K562 (cell line): ENCODE measurements around the gene PIGM. TPM values are rescaled to one million over a fixed set of nuclear protein-coding genes. Genes with fewer than 3 reads are reported as not detected.

ENCODE experiments used
- ARID2 ChIP-seq: fragments of 450-650 bp; IDR thresholded peaks from 2 replicates; pipeline ENCODE4 v1.6.1; 2017; ENCODE audit warnings: antibody characterized with exemption, mild to moderate bottlenecking
- BRF1 ChIP-seq: IDR thresholded peaks from 3 replicates; pipeline ENCODE4 v1.6.1; 2011; ENCODE audit warnings: borderline replicate concordance, mild to moderate bottlenecking; ENCODE audit not compliant: insufficient read length; ENCODE audit errors: extremely low read depth
- CHD4 ChIP-seq: fragments of 200-600 bp; sonication (generic); IDR thresholded peaks from 3 replicates; pipeline ENCODE4 v1.6.1; 2012; ENCODE audit warnings: low read depth, mild to moderate bottlenecking, mixed read lengths, low read length, inconsistent platforms; ENCODE audit not compliant: insufficient read depth, insufficient replicate concordance, poor library complexity, severe bottlenecking
- E4F1 ChIP-seq: fragments of 250-450 bp; sonication (Bioruptor Pico); IDR thresholded peaks from 2 replicates; pipeline ENCODE4 v1.5.0; 2021; ENCODE audit warnings: mild to moderate bottlenecking, borderline replicate concordance
- ESRRA ChIP-seq: fragments of 450-650 bp; IDR thresholded peaks from 2 replicates; pipeline ENCODE4 v1.6.1; 2014; ENCODE audit warnings: low read depth, mild to moderate bottlenecking, moderate library complexity, borderline replicate concordance
- EZH2 ChIP-seq: IDR thresholded peaks from 2 replicates; pipeline ENCODE4 v1.6.1; 2012; ENCODE audit warnings: low read depth, mild to moderate bottlenecking, inconsistent platforms, low read length, borderline replicate concordance
- HIVEP1 ChIP-seq: fragments of 250-450 bp; sonication (Bioruptor Pico); IDR thresholded peaks from 2 replicates; pipeline ENCODE4 v1.4.0; 2020; ENCODE audit warnings: mild to moderate bottlenecking
- PPARD ChIP-seq: fragments of 250-450 bp; sonication (Bioruptor Pico); IDR thresholded peaks from 2 replicates; pipeline ENCODE4 v1.8.0; 2022; ENCODE audit warnings: inconsistent platforms, mild to moderate bottlenecking, moderate library complexity
- PRMT5 ChIP-seq: sonication (generic); formaldehyde crosslinking; IDR thresholded peaks from 2 replicates; pipeline ENCODE4 v1.5.0; 2020; ENCODE audit warnings: missing genetic modification reagents
- SIN3B ChIP-seq: fragments of 450-650 bp; IDR thresholded peaks from 2 replicates; pipeline ENCODE4 v1.6.1; 2017; ENCODE audit warnings: low read depth, mild to moderate bottlenecking, moderate library complexity
- SMARCC2 ChIP-seq: fragments of 450-650 bp; IDR thresholded peaks from 2 replicates; pipeline ENCODE4 v1.6.1; 2017; ENCODE audit warnings: antibody characterized with exemption, moderate library complexity, mild to moderate bottlenecking, low read depth
- SP2 ChIP-seq: IDR thresholded peaks from 2 replicates; pipeline ENCODE4 v1.6.1; 2011; ENCODE audit warnings: mild to moderate bottlenecking, low read depth, low read length, moderate library complexity; ENCODE audit not compliant: poor library complexity, severe bottlenecking; ENCODE audit errors: extremely low read depth
- TCF7L2 ChIP-seq: fragments of 150-350 bp; IDR thresholded peaks from 2 replicates; pipeline ENCODE4 v1.6.1; 2016; ENCODE audit warnings: low read depth, mild to moderate bottlenecking, low read length, moderate library complexity
- ZC3H4 ChIP-seq: sonication (generic); formaldehyde crosslinking; IDR thresholded peaks from 2 replicates; pipeline ENCODE4 v1.9.0; 2021; ENCODE audit warnings: missing genetic modification reagents, borderline replicate concordance
- ZNF398 ChIP-seq: fragments of 250-450 bp; sonication (Bioruptor Pico); IDR thresholded peaks from 2 replicates; pipeline ENCODE4 v1.8.0; 2021; ENCODE audit warnings: moderate library complexity, mild to moderate bottlenecking, inconsistent platforms
- polyA plus RNA-seq, 8 experiments: library from polyadenylated mRNA; depleted of rRNA in 4 of 8; stranded (reverse) in 5 of 8; unstranded in 3 of 8; fragments of >200 nt; fragmentation: Nextera tagmentation in 2 of 8; fragmentation: Illumina TruSeq in 1 of 8; extraction: Ambion mirVana in 2 of 8; extraction: Trizol in 1 of 8; gene quantifications; 2 replicates each; pipeline versions ENCODE4 v1.2.1 to v1.2.3, GENCODE V29; 2011 to 2014; ENCODE audit warnings: inconsistent platforms in 1 of 8, missing spikeins in 1 of 8
- total RNA-seq, 7 experiments: library from RNA; depleted of rRNA in 6 of 7; stranded (reverse); fragments of >200 nt in 6 of 7; fragmentation: Illumina TruSeq in 2 of 7; extraction: Trizol in 2 of 7; gene quantifications; 2 replicates each; pipeline versions ENCODE4 v1.2.1 to v1.2.3, GENCODE V29; 2011 to 2021; ENCODE audit warnings: low replicate concordance in 1 of 7
- TF ChIP-seq, protein P1 (sequence below): sonication (generic); formaldehyde crosslinking; IDR thresholded peaks from 2 replicates; pipeline ENCODE4 v1.8.0; 2022; ENCODE audit warnings: missing genetic modification reagents, mild to moderate bottlenecking, borderline replicate concordance
- TF ChIP-seq, protein P2 (sequence below): fragments of 250-450 bp; sonication (Bioruptor Pico); IDR thresholded peaks from 2 replicates; pipeline ENCODE4 v1.4.0; 2020; ENCODE audit warnings: mild to moderate bottlenecking
- TF ChIP-seq, protein P3 (sequence below): fragments of 450-650 bp; IDR thresholded peaks from 2 replicates; pipeline ENCODE4 v1.6.1; 2014; ENCODE audit warnings: low read depth, mild to moderate bottlenecking, moderate library complexity, borderline replicate concordance

Gene PIGM
- total and polyA plus RNA-seq, 9 of the 15 experiments (the other 6 are each of a cell fraction or from before 2014, with no cell fraction given), result 2.6 to 6.7 (median 4.3) TPM

GRCh38 chr1:160031365-160032164 is at the start of gene PIGM (continued):
- TF ChIP-seq PRMT5 (CRISPR knock-in tag) (no peak), SP2 (peak; percentile 57), ARID2 (no peak), SIN3B (no peak), EZH2 (no peak), PPARD (no peak), E4F1 (CRISPR knock-in tag) (no peak), HIVEP1 (no peak), ZC3H4 (CRISPR knock-in tag) (no peak), SMARCC2 (0 out of 2 replicates have a peak, but pooled peaks have one; percentile 5), BRF1 (no peak), ZNF398 (CRISPR knock-in tag) (no peak), ESRRA (0 out of 2 replicates have a peak, but pooled peaks have one; percentile 33), CHD4 (no peak), TCF7L2 (no peak)
- TF ChIP-seq, protein P1, sequence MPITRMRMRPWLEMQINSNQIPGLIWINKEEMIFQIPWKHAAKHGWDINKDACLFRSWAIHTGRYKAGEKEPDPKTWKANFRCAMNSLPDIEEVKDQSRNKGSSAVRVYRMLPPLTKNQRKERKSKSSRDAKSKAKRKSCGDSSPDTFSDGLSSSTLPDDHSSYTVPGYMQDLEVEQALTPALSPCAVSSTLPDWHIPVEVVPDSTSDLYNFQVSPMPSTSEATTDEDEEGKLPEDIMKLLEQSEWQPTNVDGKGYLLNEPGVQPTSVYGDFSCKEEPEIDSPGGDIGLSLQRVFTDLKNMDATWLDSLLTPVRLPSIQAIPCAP (CRISPR knock-in tag), result no peak
- TF ChIP-seq, protein P2, sequence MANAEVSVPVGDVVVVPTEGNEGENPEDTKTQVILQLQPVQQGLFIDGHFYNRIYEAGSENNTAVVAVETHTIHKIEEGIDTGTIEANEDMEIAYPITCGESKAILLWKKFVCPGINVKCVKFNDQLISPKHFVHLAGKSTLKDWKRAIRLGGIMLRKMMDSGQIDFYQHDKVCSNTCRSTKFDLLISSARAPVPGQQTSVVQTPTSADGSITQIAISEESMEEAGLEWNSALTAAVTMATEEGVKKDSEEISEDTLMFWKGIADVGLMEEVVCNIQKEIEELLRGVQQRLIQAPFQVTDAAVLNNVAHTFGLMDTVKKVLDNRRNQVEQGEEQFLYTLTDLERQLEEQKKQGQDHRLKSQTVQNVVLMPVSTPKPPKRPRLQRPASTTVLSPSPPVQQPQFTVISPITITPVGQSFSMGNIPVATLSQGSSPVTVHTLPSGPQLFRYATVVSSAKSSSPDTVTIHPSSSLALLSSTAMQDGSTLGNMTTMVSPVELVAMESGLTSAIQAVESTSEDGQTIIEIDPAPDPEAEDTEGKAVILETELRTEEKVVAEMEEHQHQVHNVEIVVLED (CRISPR knock-in tag), result no peak
- TF ChIP-seq, protein P3, sequence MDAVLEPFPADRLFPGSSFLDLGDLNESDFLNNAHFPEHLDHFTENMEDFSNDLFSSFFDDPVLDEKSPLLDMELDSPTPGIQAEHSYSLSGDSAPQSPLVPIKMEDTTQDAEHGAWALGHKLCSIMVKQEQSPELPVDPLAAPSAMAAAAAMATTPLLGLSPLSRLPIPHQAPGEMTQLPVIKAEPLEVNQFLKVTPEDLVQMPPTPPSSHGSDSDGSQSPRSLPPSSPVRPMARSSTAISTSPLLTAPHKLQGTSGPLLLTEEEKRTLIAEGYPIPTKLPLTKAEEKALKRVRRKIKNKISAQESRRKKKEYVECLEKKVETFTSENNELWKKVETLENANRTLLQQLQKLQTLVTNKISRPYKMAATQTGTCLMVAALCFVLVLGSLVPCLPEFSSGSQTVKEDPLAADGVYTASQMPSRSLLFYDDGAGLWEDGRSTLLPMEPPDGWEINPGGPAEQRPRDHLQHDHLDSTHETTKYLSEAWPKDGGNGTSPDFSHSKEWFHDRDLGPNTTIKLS, result 0 out of 2 replicates have a peak, but pooled peaks have one; percentile 49
